WTC11 (cell line): ENCODE measurements around the gene RAPGEF1. TPM values are rescaled to one million over a fixed set of nuclear protein-coding genes. Genes with fewer than 3 reads are reported as not detected.

Experiments used
- ATAC-seq: fragments of 200-7000 bp; cut with Tn5 transposase; 2 replicates; pipeline ENCODE4 v1.10.0; 2021; ENCODE audit warnings: mild to moderate bottlenecking, moderate library complexity
- CTCF ChIA-PET: fragments of 300-600 bp; sonication (Branson Sonifier 250); formaldehyde crosslinking; loops from one replicate; lab custom pipeline; 2021; ENCODE audit warnings: antibody characterized with exemption; lab: Charles Lee
- POLR2A ChIA-PET: fragments of 350-600 bp; sonication (Branson Sonifier 250); formaldehyde crosslinking; loops from one replicate; lab custom pipeline; 2021; ENCODE audit warnings: antibody characterized with exemption; lab: Charles Lee
- DNase-seq: peaks from one replicate; pipeline ENCODE4 v3.0.0; 2021; ENCODE audit warnings: low spot score
- H3K27ac Mint-ChIP-seq: 2 replicates; pipeline ENCODE4 v1.8.0; 2021; ENCODE audit warnings: mixed read lengths
- H3K27me3 Mint-ChIP-seq: 2 replicates; pipeline ENCODE4 v1.8.0; 2021; ENCODE audit warnings: low read depth, mild to moderate bottlenecking, moderate library complexity, mixed read lengths
- H3K36me3 Mint-ChIP-seq: 2 replicates; pipeline ENCODE4 v1.8.0; 2021; ENCODE audit warnings: mixed read lengths
- H3K4me1 Mint-ChIP-seq: 2 replicates; pipeline ENCODE4 v1.8.0; 2022; ENCODE audit warnings: mixed read lengths
- H3K4me3 Mint-ChIP-seq: 2 replicates; pipeline ENCODE4 v1.8.0; 2021; ENCODE audit warnings: mild to moderate bottlenecking, moderate library complexity, mixed read lengths
- H3K9me3 Mint-ChIP-seq: 2 replicates; pipeline ENCODE4 v1.8.0; 2021; ENCODE audit warnings: mixed read lengths
- EMX1 ChIP-seq: fragments of 250-450 bp; sonication (Bioruptor Pico); IDR thresholded peaks from 2 replicates; pipeline ENCODE4 v1.8.0; 2021; ENCODE audit warnings: mild to moderate bottlenecking
- ESRRA ChIP-seq: sonication (generic); formaldehyde crosslinking; IDR thresholded peaks from 2 replicates; pipeline ENCODE4 v1.8.1; 2022; ENCODE audit warnings: mild to moderate bottlenecking, missing genetic modification reagents, borderline replicate concordance
- FOXK1 ChIP-seq: sonication (generic); formaldehyde crosslinking; IDR thresholded peaks from 2 replicates; pipeline ENCODE4 v1.8.0; 2022; ENCODE audit warnings: mild to moderate bottlenecking, moderate library complexity, missing genetic modification reagents
- JUN ChIP-seq: sonication (generic); formaldehyde crosslinking; IDR thresholded peaks from 2 replicates; pipeline ENCODE4 v1.8.0; 2023; ENCODE audit warnings: mild to moderate bottlenecking, missing genetic modification reagents
- KAT7 ChIP-seq: sonication (generic); formaldehyde crosslinking; IDR thresholded peaks from 2 replicates; pipeline ENCODE4 v1.8.1; 2023; ENCODE audit warnings: missing genetic modification reagents, mild to moderate bottlenecking, borderline replicate concordance
- NFE2L1 ChIP-seq: sonication (generic); formaldehyde crosslinking; IDR thresholded peaks from 2 replicates; pipeline ENCODE4 v1.8.1; 2023; ENCODE audit warnings: missing genetic modification reagents
- NFYB ChIP-seq: sonication (generic); formaldehyde crosslinking; conservative IDR thresholded peaks from 2 replicates; pipeline ENCODE4 v1.8.0; 2022; ENCODE audit warnings: low read depth, missing genetic modification reagents
- NR3C1 ChIP-seq: sonication (generic); formaldehyde crosslinking; conservative IDR thresholded peaks from 2 replicates; pipeline ENCODE4 v1.8.1; 2023; ENCODE audit warnings: low read depth, mild to moderate bottlenecking, missing genetic modification reagents
- RELA ChIP-seq: sonication (generic); formaldehyde crosslinking; IDR thresholded peaks from 2 replicates; pipeline ENCODE4 v1.8.1; 2022; ENCODE audit warnings: missing genetic modification reagents, mild to moderate bottlenecking, borderline replicate concordance
- SP1 ChIP-seq: sonication (generic); formaldehyde crosslinking; conservative IDR thresholded peaks from 2 replicates; pipeline ENCODE4 v1.8.1; 2022; ENCODE audit warnings: missing genetic modification reagents
- ZBTB21 ChIP-seq: sonication (generic); formaldehyde crosslinking; IDR thresholded peaks from 2 replicates; pipeline ENCODE4 v1.8.1; 2023; ENCODE audit warnings: mild to moderate bottlenecking, missing genetic modification reagents, borderline replicate concordance
- ZNF671 ChIP-seq: fragments of 250-450 bp; sonication (Bioruptor Pico); IDR thresholded peaks from 2 replicates; pipeline ENCODE4 v1.8.0; 2021; ENCODE audit warnings: mild to moderate bottlenecking
- total RNA-seq: library from RNA; stranded (reverse); gene quantifications from 3 replicates; pipeline ENCODE4 v1.2.3, GENCODE V29; 2021
- TF ChIP-seq, protein P1 (sequence below): sonication (generic); formaldehyde crosslinking; IDR thresholded peaks from 2 replicates; pipeline ENCODE4 v1.8.1; 2023; ENCODE audit warnings: mild to moderate bottlenecking, missing genetic modification reagents, borderline replicate concordance
- TF ChIP-seq, protein P2 (sequence below): fragments of 250-450 bp; sonication (Bioruptor Pico); IDR thresholded peaks from 2 replicates; pipeline ENCODE4 v2.1.2; 2022; ENCODE audit warnings: mild to moderate bottlenecking, moderate library complexity
- TF ChIP-seq, protein P3 (sequence below): fragments of 200-600 bp; IDR thresholded peaks from 2 replicates; pipeline ENCODE4 v1.8.0; 2022; ENCODE audit warnings: antibody characterized with exemption
- TF ChIP-seq, protein P4 (sequence below): sonication (generic); formaldehyde crosslinking; IDR thresholded peaks from 2 replicates; pipeline ENCODE4 v1.8.1; 2023; ENCODE audit warnings: mild to moderate bottlenecking, missing genetic modification reagents, moderate library complexity
- TF ChIP-seq, protein P5 (sequence below): sonication (generic); formaldehyde crosslinking; IDR thresholded peaks from 2 replicates; pipeline ENCODE4 v1.8.1; 2022; ENCODE audit warnings: mild to moderate bottlenecking, missing genetic modification reagents, moderate library complexity, borderline replicate concordance
- TF ChIP-seq, protein P6 (sequence below): fragments of 250-450 bp; sonication (Bioruptor Pico); IDR thresholded peaks from 2 replicates; pipeline ENCODE4 v1.8.0; 2021; ENCODE audit warnings: mild to moderate bottlenecking
- TF ChIP-seq, protein P7 (sequence below): sonication (generic); formaldehyde crosslinking; IDR thresholded peaks from 2 replicates; pipeline ENCODE4 v1.8.1; 2023; ENCODE audit warnings: mild to moderate bottlenecking, missing genetic modification reagents
- TF ChIP-seq, protein P8 (sequence below): fragments of 250-450 bp; sonication (Bioruptor Pico); IDR thresholded peaks from 2 replicates; pipeline ENCODE4 v1.9.0; 2021; ENCODE audit warnings: mild to moderate bottlenecking

RAPGEF1 gene
- total RNA-seq, 1 experiment from 2014 or later = 66.2 TPM

DNA sequence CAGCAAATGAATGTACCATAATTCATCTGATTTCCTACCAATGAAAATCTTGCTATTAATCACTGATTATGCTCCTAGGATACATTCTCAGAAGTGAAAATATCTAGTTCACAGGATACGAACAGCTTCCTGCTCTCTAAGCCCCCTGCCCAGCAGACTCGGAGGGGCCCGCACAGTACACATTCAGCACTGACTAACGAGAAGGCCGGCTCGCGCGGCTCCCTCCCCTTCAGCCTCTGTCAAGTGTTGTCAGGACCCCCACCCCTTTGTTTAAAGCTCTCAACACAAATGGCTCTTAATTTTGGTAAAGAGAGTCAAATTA is 112.6 kb downstream of the RAPGEF1 start:
- Mint-ChIP-seq H3K4me1 (peaks cover 19% of the 10 kb centered on the region), H3K27ac (no peak overlapping the region), H3K9me3 (no peaks in the 10 kb centered on the region), H3K4me3 (no peak overlapping the region), H3K27me3 (no peaks in the 10 kb centered on the region), H3K36me3 (peaks cover 20% of the 10 kb centered on the region)
- POLR2A ChIA-PET = no interaction called here
- no peak for DNase-seq
- ATAC-seq = no peak
- TF ChIP-seq, protein P1, sequence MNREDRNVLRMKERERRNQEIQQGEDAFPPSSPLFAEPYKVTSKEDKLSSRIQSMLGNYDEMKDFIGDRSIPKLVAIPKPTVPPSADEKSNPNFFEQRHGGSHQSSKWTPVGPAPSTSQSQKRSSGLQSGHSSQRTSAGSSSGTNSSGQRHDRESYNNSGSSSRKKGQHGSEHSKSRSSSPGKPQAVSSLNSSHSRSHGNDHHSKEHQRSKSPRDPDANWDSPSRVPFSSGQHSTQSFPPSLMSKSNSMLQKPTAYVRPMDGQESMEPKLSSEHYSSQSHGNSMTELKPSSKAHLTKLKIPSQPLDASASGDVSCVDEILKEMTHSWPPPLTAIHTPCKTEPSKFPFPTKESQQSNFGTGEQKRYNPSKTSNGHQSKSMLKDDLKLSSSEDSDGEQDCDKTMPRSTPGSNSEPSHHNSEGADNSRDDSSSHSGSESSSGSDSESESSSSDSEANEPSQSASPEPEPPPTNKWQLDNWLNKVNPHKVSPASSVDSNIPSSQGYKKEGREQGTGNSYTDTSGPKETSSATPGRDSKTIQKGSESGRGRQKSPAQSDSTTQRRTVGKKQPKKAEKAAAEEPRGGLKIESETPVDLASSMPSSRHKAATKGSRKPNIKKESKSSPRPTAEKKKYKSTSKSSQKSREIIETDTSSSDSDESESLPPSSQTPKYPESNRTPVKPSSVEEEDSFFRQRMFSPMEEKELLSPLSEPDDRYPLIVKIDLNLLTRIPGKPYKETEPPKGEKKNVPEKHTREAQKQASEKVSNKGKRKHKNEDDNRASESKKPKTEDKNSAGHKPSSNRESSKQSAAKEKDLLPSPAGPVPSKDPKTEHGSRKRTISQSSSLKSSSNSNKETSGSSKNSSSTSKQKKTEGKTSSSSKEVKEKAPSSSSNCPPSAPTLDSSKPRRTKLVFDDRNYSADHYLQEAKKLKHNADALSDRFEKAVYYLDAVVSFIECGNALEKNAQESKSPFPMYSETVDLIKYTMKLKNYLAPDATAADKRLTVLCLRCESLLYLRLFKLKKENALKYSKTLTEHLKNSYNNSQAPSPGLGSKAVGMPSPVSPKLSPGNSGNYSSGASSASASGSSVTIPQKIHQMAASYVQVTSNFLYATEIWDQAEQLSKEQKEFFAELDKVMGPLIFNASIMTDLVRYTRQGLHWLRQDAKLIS (CRISPR knock-in tag) = no peak
- TF ChIP-seq, protein P2, sequence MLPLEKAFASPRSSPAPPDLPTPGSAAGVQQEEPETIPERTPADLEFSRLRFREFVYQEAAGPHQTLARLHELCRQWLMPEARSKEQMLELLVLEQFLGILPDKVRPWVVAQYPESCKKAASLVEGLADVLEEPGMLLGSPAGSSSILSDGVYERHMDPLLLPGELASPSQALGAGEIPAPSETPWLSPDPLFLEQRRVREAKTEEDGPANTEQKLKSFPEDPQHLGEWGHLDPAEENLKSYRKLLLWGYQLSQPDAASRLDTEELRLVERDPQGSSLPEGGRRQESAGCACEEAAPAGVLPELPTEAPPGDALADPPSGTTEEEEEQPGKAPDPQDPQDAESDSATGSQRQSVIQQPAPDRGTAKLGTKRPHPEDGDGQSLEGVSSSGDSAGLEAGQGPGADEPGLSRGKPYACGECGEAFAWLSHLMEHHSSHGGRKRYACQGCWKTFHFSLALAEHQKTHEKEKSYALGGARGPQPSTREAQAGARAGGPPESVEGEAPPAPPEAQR (CRISPR knock-in tag) = no peak
- TF ChIP-seq NFE2L1 = no peak
- TF ChIP-seq FOXK1 = no peak
- TF ChIP-seq, protein P3, sequence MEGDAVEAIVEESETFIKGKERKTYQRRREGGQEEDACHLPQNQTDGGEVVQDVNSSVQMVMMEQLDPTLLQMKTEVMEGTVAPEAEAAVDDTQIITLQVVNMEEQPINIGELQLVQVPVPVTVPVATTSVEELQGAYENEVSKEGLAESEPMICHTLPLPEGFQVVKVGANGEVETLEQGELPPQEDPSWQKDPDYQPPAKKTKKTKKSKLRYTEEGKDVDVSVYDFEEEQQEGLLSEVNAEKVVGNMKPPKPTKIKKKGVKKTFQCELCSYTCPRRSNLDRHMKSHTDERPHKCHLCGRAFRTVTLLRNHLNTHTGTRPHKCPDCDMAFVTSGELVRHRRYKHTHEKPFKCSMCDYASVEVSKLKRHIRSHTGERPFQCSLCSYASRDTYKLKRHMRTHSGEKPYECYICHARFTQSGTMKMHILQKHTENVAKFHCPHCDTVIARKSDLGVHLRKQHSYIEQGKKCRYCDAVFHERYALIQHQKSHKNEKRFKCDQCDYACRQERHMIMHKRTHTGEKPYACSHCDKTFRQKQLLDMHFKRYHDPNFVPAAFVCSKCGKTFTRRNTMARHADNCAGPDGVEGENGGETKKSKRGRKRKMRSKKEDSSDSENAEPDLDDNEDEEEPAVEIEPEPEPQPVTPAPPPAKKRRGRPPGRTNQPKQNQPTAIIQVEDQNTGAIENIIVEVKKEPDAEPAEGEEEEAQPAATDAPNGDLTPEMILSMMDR = no peak
- TF ChIP-seq NFYB (CRISPR knock-in tag) = no peak
- TF ChIP-seq, protein P4, sequence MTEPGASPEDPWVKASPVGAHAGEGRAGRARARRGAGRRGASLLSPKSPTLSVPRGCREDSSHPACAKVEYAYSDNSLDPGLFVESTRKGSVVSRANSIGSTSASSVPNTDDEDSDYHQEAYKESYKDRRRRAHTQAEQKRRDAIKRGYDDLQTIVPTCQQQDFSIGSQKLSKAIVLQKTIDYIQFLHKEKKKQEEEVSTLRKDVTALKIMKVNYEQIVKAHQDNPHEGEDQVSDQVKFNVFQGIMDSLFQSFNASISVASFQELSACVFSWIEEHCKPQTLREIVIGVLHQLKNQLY (CRISPR knock-in tag) = no peak
- no peak for TF ChIP-seq RELA (CRISPR knock-in tag)
- no peak for TF ChIP-seq SP1
- TF ChIP-seq JUN (CRISPR knock-in tag) = no peak
- TF ChIP-seq, protein P5, sequence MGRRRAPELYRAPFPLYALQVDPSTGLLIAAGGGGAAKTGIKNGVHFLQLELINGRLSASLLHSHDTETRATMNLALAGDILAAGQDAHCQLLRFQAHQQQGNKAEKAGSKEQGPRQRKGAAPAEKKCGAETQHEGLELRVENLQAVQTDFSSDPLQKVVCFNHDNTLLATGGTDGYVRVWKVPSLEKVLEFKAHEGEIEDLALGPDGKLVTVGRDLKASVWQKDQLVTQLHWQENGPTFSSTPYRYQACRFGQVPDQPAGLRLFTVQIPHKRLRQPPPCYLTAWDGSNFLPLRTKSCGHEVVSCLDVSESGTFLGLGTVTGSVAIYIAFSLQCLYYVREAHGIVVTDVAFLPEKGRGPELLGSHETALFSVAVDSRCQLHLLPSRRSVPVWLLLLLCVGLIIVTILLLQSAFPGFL = no peak
- TF ChIP-seq ZBTB21 (CRISPR knock-in tag) = no peak
- no peak for TF ChIP-seq EMX1 (CRISPR knock-in tag)
- no peak for TF ChIP-seq KAT7 (CRISPR knock-in tag)
- no peak for TF ChIP-seq NR3C1
- TF ChIP-seq ZNF671 (CRISPR knock-in tag) = no peak
- TF ChIP-seq, protein P6, sequence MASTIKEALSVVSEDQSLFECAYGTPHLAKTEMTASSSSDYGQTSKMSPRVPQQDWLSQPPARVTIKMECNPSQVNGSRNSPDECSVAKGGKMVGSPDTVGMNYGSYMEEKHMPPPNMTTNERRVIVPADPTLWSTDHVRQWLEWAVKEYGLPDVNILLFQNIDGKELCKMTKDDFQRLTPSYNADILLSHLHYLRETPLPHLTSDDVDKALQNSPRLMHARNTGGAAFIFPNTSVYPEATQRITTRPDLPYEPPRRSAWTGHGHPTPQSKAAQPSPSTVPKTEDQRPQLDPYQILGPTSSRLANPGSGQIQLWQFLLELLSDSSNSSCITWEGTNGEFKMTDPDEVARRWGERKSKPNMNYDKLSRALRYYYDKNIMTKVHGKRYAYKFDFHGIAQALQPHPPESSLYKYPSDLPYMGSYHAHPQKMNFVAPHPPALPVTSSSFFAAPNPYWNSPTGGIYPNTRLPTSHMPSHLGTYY (CRISPR knock-in tag) = no peak
- TF ChIP-seq, protein P7, sequence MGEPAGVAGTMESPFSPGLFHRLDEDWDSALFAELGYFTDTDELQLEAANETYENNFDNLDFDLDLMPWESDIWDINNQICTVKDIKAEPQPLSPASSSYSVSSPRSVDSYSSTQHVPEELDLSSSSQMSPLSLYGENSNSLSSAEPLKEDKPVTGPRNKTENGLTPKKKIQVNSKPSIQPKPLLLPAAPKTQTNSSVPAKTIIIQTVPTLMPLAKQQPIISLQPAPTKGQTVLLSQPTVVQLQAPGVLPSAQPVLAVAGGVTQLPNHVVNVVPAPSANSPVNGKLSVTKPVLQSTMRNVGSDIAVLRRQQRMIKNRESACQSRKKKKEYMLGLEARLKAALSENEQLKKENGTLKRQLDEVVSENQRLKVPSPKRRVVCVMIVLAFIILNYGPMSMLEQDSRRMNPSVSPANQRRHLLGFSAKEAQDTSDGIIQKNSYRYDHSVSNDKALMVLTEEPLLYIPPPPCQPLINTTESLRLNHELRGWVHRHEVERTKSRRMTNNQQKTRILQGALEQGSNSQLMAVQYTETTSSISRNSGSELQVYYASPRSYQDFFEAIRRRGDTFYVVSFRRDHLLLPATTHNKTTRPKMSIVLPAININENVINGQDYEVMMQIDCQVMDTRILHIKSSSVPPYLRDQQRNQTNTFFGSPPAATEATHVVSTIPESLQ (CRISPR knock-in tag) = no peak
- TF ChIP-seq, protein P8, sequence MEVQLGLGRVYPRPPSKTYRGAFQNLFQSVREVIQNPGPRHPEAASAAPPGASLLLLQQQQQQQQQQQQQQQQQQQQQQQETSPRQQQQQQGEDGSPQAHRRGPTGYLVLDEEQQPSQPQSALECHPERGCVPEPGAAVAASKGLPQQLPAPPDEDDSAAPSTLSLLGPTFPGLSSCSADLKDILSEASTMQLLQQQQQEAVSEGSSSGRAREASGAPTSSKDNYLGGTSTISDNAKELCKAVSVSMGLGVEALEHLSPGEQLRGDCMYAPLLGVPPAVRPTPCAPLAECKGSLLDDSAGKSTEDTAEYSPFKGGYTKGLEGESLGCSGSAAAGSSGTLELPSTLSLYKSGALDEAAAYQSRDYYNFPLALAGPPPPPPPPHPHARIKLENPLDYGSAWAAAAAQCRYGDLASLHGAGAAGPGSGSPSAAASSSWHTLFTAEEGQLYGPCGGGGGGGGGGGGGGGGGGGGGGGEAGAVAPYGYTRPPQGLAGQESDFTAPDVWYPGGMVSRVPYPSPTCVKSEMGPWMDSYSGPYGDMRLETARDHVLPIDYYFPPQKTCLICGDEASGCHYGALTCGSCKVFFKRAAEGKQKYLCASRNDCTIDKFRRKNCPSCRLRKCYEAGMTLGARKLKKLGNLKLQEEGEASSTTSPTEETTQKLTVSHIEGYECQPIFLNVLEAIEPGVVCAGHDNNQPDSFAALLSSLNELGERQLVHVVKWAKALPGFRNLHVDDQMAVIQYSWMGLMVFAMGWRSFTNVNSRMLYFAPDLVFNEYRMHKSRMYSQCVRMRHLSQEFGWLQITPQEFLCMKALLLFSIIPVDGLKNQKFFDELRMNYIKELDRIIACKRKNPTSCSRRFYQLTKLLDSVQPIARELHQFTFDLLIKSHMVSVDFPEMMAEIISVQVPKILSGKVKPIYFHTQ (CRISPR knock-in tag) = no peak
- TF ChIP-seq ESRRA (CRISPR knock-in tag) = no peak
- CTCF ChIA-PET = no interaction called here
